Activated CD8-positive, alpha-beta memory T cell treated with anti-CD3 and anti-CD28 coated beads, Interleukin-2, amount 50 U/mL, for 1 hour (primary cell): ENCODE data around the gene MOK.

Experiments
- DNase-seq: peaks from one replicate; pipeline ENCODE4 v3.0.0-alpha.2; 2020; ENCODE audit errors: extremely low read depth

The MOK gene

DNA sequence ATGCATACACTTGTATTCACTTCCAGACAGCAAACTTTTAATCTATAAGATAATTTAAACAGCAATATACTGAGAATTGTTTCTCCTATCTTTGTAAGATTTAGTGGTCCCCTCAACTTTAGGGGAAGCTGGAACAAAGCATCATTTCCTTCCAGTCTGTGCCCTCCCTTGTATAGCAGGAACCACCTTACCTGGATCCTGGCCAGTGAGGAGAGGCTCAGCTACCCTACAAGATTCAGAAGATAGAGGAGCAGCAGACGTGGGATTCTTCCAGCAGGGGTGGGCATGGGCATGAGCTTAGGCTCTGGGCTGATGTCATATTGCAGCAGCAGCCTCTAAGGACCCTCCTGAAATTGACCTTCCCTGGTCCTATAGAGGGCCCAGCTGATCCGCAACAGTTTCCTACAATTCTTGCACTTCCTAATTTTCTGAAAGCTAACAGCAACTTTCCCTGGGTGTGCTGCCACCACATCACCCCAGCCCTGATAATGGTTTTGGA lies 21.3 kb downstream of the MOK start:
- no peak for DNase-seq

DNA sequence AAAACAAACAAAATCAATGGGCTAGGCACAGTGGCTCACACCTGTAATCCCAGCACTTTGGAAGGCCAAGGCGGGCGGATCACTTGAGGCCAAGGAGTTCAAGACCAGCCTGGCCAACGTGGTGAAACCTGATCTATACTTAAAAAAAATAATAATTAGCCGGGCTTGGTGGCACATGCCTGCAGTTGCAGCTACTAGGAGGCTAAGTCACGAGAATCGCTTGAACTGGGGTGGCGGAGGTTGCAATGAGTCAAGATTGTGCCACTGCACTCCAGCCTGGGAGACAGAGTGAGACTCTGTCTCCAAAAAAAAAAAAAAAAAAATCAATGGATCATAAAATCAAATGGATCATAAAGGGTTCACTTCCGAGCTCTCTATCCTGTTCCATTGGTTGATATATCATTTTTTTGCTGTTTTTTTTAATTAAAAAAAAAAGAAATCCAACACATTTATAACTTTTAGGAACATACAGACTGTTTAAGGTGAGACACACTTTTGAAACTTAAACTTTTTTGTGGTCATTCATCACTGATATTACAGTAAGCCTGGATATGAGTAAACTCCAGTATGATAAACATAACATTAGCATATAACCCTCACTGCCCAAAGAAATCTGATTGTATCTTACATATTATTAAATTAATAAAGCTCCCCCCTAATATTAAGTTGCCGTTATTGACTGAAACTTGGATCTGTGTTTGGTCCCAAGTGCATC lies 22.1 kb downstream of the MOK start:
- no peak for DNase-seq

DNA sequence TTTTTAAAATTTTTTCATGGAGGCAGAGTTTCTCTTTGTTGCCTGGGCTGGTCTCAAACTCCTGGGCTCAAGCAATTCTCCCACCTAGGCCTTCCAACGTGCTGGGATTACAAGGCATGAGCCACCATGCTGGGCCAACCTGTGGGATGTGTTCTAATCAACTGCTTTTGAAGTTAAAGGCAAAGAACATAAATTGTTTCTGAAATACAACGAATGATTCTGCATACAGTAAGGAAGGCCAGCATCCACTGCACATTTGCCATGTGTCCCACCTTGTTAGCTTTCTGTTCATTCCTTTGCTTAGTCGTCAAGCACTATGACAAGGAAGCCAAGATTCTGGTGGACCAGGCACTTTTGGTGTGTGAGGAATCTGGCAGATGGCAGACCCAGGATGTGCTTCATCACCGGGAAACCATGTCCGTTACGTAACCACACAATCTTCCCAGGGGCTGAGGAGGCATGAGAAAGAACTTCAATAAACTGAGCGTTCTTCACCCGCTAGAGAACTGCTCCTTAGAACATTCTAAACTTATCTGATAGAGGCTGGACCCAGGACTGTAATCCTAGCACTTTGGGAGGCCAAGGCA lies 24.5 kb downstream of the MOK start:
- no peak for DNase-seq

DNA sequence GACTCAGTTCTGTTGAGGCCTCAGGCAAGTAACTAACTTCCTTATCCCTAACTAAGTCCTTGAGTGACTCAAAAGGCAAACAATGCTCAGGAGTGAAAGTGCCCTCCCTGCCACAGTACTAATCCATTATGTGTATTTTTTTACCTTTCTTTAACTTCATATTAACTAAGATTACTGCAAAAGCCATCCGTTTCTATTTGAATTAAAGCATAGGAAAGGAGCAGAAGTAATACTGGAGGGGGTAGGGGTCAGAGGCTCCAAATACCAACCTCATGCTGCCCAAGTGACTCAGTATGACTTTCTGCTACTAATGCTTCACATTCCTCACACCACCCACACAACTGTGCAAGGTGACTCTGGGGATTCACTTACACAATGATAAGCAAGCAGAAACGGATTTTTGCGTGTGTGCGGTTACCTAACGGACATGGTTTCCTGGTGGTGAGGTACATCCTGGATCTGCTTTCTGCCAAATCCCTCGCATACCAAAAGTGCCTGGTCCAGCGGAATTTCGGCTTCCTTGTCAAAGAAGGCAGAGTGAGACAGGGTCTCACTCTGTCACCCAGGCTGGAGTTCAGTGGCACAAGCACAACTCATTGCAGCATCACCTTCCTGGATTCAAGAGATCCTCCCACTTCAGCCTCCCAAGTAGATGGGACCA lies 25.1 kb downstream of the MOK start:
- no peak for DNase-seq

DNA sequence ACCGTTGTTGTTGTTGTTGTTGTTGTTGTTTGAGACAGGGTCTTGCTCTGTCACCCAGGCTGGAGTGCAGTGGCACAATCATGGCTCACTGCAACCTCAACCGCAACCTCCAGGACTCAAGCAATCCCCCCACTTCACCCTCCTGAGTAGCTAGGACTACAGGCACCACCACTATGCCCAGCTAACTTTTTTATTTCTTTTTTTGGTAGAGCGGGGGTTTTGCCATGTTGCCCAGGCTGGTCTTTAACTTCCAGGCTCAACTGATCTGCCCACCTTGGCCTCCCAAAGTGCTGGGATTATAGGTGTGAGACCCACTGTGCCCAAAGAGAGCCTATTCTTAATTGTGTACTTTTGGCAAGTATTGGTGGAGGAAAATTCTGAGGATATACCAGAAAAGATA lies 25.7 kb downstream of the MOK start:
- DNase-seq, result no peak

DNA sequence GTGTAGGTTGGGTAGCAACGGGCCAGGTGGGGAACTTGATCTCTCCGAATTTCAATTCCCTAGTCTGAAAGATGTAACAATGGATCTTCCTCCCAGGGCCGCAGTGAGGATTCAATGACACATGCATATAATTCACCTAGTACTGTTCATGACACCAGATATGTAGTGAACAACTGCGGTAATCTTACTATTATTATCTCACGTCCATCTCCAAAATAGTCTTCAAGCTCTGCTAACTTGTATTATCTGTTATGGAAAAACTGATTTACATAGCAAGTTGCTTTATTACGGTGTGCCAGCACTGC lies 26.4 kb downstream of the MOK start:
- DNase-seq, result no peak

DNA sequence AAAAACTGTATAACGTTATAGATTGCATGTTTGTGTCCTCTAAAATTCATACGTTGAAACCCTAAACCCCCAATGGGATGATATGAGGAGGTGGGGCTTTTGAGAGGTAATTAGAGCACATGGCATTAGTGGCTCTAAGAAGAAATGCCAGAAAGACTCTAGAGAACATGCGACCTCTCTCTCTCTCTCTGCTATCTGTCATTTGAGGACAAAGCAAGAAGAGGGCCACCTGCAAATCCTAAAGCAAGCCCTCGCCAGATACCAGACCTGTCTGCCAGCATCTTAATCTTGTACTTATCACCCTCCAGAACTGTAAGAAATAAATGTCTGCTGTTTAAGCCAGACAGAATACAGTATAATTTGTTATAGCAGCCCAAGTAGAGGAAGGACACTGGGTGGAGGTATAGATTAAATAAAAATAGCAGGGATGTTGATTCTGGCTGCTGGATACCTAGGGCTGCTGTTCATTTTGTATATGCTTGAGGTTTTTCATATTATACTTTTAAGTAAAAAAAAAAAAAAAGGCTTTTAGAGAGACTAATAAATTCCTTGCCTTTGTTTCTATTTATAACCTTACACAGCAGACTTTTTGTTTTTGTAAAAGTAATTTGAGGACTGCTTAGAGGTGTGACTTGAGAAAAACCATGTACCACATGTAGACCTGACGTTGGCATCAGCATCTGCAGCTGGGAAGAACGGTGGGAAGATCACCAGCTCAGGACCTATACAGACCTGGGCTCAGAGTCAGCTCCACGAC lies 26.9 kb downstream of the MOK start:
- DNase-seq, result no peak

DNA sequence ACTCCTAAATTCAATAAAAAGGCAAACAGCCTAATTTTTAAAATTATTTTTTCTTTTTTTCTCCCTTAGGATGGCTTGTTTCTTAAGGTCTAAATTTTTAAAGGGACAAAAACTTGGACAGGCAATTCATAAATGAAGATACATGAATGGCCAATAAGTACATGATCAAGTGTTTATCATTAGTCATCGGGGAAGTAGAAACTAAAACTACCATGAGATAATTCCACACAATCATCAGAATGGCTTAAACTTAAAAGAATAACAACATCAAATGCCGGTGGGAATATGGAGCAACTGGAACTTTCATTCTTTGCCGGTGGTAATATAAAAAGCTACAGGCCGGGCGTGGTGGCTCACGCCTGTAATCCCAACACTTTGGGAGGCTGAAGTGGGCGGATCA lies 29.1 kb downstream of the MOK start:
- DNase-seq, result no peak

DNA sequence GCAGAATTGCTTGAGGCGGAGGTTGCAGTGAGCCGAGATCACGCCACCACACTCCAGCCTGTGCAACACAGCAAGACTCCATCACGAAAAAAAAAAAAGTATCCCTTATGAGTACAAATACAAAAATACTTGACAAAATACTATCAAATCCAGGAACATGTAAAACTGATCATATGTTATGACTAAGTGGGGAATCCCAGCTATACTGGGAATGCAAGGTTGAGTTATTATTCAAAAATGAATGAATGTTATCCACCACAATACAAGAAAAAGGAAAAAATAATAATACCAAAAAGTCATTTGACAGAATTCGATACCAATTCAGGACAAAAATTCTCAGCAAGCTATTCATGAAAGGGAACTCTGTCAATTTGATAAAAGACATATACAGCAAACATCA lies 32.6 kb downstream of the MOK start:
- no peak for DNase-seq

DNA sequence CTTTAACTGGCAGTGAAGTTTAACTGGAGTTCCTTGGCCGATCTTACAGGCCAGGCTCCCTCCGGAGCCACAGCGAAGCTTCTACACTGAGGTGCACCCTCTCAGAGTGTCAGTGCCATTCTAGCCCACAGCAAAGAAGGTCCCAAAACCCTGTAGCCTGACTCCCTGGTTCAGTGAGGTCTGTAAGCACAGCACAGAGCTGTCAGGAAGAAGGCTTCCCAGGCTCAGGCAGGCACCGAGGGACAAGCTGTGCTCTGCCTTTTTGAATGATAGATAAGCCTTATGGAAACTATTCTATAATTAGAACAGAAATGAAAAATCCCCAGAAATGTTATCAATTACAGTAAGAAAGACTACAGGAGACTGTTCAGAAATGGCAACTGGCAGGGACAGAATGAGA lies 40.2 kb downstream of the MOK start:
- no peak for DNase-seq

DNA sequence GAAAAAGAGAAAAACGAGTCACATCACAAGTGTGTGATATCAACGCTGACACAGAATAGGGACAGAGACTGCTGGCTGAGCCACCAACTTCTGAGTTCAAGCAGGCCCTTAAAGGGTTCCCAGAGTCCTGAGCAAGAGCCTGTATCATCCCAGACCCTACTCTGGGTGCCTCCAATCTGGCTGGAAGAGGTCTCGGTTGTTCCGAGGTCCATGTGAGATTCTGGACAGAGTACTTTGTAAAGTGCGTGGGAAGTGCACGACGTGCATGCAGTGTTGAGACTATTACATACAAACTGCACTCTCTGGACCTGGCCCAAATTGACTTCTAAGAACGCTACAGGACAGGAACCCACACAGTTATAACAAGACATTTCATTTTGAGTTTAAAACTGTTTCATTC lies 40.6 kb downstream of the MOK start:
- DNase-seq, result no peak

DNA sequence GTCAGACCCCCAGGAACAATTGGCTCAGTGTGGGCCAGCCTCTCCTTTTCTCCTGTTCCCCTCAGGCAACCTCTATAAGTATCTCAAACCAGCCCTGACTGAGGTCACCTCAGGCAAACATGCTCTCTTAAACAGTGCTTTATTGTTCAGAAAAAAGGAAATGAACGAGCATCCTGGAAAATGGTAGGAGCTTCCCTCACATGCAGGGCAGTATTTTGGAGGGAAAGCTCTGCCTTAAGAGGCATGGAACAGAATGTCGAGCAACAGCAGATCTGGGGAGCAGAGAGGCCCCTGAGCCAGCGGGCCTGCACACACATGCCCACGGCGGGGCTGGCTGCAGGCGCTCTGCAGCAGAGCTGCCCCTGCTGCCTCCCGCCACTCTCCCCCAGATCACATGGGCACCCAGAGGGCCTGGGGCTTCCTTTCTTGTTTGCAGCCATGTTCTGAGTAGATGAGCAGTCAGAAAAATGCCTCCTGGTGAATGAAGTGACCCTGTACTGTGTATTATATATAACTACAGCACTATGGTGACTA lies 42.0 kb downstream of the MOK start:
- no peak for DNase-seq

DNA sequence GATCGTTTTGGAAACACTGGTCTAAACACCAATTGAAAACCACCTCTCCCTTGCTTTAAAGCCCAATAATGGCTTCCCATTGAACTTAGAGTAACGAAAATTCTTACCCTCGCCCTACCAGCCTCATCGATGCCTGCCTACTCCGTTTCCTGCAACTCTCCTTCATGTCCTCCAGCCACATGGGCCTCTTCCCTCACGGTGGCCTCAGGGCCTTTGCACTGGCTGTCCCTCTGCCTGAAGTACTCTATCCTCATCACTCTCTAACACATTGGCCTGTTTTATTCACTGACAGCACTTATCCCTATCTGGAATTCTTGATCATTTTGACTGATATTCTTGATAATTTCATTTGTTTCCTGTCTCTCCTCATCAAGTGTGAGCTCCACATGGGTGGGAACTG lies 46.8 kb downstream of the MOK start:
- no peak for DNase-seq

DNA sequence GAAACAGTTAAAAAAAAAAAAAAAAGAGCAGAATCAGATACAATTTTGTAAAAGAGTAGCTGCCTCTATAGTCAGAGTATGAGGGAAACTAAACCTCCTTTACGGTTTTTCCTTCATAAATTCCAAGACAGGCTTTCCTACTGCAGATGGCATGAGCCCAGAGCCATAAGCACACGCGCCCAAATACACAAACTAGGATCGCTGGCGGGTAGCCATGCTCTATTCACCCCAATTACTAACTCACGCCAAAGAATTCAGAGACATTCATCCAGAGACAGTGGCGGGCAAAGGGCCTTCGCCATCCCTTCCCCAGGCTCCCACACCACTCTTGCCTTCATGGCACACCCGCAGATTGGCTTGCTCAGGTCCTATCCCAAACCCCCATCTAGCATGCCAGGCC lies 48.2 kb downstream of the MOK start:
- DNase-seq, result no peak

DNA sequence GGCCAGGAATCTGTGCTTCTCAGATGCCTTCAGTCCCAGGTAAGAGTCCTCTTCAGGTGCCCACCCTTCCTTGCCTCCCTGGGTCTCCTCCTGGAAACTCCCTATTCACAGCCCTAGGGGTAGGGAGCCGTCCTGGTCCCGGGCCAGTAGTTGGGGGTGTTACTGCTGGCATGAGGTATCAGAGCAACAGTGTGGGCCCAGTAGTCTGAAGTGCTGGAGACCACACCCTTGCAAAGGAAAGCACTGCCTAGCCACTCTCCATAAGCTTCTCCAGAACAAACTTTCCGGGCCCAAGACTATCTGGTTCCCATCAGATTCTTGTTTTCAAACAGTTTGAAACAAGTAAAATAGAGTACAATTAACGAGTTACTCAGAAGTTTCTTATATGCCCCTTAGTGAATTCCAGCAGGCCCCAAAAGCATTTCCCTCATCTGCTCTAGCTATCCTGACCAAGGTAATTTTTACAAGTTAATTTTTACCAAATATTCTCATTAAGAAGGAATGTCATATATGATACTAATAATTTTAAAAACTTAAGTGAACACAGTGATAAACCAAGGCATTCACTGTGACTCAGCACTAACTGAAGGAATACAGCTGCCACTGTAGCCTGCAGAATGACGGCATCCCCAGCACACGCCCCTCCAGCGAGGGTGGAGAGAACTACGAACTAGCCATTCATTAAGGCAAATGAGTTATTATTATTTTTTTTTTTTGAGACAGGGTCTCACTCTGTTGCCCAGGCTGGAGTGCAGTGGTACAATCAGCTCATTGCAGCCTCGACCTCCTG lies 49.4 kb downstream of the MOK start:
- no peak for DNase-seq

DNA sequence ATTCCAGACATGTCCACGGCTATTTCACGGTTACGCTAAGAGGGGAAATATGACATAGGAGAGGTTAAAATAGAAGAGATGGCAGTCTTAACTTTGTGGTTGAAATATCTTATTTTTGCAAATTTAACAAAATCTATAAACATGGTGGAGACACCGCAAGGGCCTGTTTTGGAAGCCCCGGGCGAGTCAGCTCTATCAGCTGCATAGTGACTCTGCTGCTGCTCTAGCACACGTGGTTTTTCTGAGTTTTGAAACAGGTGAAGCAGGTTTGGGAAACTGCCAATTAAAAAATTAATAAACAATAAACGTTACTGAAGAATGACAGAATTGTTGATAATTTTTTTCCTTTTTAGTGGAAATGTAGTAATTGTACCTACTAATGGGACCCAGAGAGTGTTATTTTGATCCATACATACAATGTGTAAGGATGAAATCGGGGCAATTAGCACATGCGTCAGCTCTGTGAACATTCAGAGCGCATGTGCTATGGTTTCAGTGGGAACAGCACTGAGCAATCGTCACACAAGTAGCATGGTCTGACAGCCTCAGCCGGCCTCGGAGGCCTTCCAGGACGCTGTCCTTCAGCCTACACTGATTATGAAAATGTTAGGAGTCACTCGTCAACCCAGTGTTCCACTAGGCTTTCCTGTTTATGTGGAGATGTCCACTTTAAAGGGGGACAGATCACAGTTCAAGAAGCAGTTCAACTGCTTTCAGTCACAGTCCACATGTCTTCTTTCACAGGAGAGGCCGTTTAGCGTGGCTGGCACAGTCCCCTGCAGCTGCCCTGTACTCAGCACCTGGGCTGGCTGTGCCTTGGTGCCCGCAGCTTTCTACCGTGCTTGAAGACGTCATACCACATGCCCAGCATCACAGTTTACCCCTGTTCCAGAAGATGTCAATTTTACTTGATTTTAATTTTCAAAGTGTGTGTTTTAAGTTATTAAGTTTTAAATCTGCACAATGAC lies 51.8 kb downstream of the MOK start:
- no peak for DNase-seq

DNA sequence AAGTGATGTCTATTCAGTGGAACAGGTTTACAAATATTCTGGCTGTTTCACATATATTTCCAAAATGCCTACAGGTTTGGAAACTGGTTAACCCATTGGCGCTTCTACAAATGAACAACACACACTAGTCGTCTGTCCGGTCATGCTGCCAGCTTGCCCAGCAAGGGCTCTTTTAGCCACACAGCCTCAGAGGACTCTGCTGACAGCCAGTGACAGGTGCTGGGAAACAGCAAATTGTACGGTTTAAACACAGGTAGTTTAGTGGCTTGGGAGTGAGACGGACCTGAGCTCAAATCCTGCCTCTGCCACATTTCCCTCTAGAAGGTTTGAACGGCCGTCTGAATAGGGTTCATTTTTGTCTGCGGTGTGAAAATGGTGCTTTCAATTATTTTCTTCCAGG lies 53.8 kb downstream of the MOK start:
- no peak for DNase-seq

DNA sequence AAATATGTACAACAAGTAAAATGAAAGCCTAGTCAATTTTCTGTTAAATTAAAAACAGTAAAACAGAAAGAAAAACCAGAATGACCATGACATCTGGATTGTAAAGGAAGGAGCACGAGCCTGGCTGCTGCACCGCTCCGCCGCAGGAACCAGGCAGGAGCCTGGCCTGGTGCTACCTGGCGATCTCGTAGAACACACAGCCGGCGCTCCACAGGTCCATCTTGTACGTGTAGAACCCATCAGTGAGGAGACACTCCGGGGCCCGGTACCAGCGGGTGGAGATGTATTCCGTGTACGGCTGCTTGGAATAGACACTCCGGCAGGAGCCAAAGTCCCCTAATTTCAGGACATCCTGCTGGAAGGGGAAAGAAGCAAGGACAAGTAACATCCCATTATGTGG lies 54.3 kb downstream of the MOK start:
- DNase-seq, result no peak

DNA sequence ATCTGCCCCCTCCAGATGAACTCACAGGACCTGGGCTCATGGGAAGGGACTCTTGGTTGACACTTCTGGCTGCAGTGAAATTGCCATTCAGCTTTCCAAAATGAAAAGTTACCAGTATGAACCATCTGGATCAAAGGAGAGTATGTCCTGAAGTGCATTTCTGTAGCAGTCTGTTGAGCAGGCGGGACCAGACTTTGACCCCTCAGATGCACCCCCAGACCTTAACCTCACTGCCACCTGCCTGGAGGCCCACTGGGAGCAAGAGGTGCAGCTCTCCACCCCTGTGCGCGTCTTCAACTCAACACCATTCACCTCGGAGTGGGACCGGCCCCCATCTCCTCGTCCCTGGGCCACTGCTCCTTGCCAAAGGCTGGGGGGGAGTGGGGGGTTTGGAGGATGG lies 55.0 kb downstream of the MOK start:
- DNase-seq, result no peak

DNA sequence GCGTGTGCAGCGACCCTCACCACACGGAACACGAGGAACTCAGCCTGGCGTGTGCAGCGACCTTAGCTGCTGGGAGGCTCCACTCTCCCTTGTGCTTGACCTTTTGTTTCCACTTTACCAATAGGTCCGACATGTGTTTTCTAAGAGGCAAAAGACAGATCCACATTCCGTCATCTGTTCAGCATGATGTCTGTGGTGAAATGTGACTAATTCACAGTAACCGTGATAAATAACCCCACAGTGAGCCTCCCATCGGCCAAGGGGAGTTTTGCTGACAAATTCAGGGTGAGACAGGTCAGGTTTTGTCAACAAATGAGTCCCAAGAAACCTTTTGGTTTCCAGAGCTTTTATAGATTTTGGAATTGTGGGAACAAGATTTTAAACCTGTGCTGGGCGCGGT lies 55.9 kb downstream of the MOK start:
- DNase-seq, result no peak

DNA sequence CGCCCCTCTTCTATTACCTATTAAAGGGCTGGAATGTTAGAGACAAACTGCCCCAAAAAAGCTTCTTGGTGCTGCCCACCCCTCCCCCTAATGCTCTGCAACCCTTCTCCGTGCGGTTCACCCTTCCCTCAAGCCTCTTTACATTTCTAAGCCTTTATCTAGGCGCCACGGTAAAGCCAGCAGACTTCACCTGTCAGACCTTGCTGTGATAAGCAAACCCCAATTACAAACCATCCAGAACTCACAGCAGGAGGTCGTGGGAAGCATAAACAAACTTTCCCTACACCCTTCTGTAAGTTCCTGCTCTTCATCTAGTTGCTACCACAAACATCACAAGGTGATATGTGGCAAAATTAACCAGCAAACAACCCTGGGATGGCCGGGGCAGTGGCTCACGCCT lies 56.8 kb downstream of the MOK start:
- DNase-seq, result no peak
